HCT116 (cell line): ENCODE data around the gene CWC22. TPM values are rescaled to one million over a fixed set of nuclear protein-coding genes. Genes with fewer than 3 reads are reported as not detected.

Source experiments
- ATAC-seq: fragments of 200-7000 bp; cut with Tn5 transposase; 2 replicates; pipeline ENCODE4 v1.9.1; 2020; ENCODE audit warnings: mild to moderate bottlenecking, moderate library complexity
- BruUV-seq: library from RNA; stranded (reverse); fragments of 400-500 nt; replicated peaks from 2 replicates; lab custom pipeline; 2021; lab: Mats Ljungman, UMichigan
- CTCF ChIA-PET: fragments of 300-600 bp; sonication (Branson Sonifier 250); formaldehyde crosslinking; loops from one replicate; lab custom pipeline; 2021; ENCODE audit warnings: antibody characterized with exemption; lab: Charles Lee
- POLR2A ChIA-PET: fragments of 300-600, 350-600 bp; sonication (Branson Sonifier 250); formaldehyde crosslinking; loops from one replicate; lab custom pipeline; 2021; ENCODE audit warnings: antibody characterized with exemption; lab: Charles Lee
- RAD21 ChIA-PET, 2 experiments: fragments of 300-600 bp; sonication (Branson Sonifier 250); formaldehyde crosslinking; loops; one replicate each; lab custom pipeline; 2023; ENCODE audit warnings: low total read pairs in 2 of 2; ENCODE audit not compliant: uncharacterized antibody in 2 of 2, unreplicated experiment in 2 of 2, low non-redundant PET in 1 of 2; lab: Charles Lee
- DNase-seq: peaks from one replicate; pipeline ENCODE4 v3.0.0-alpha.2; 2010; ENCODE audit warnings: low read depth, low spot score
- H2AFZ ChIP-seq: fragments of 200-600 bp; shearing (Covaris generic), sonication (generic); 2 replicates; pipeline ENCODE4 v1.6.1; 2017; ENCODE audit warnings: low read depth, mixed run types, mixed read lengths, antibody characterized with exemption, low read length; ENCODE audit not compliant: poor library complexity, severe bottlenecking
- H3K27ac ChIP-seq: 2 replicates; pipeline ENCODE4 v1.5.1; 2012; ENCODE audit warnings: low read depth, low read length
- H3K27me3 ChIP-seq: fragments of 200-600 bp; sonication (generic); 2 replicates; pipeline ENCODE4 v1.6.1; 2016; ENCODE audit warnings: mixed run types, low read length, mixed read lengths; ENCODE audit not compliant: insufficient read depth
- H3K36me3 ChIP-seq, 2 experiments: fragments of 200-500 bp in 1 of 2; fragments of 200-600 bp in 1 of 2; sonication (Bioruptor generic) in 1 of 2; sonication (generic) in 1 of 2; 2 replicates each; pipeline versions ENCODE4 v1.5.1 to v1.6.1; 2014 to 2016; ENCODE audit warnings: low read length in 2 of 2, inconsistent platforms in 1 of 2, mixed read lengths in 1 of 2, mixed run types in 1 of 2; ENCODE audit not compliant: insufficient read depth in 2 of 2, control insufficient read depth in 1 of 2
- H3K4me1 ChIP-seq, 2 experiments: fragments of 200-600 bp in 1 of 2; sonication (generic) in 1 of 2; 2 replicates each; pipeline versions ENCODE4 v1.5.1 to v1.6.1; 2012 to 2017; ENCODE audit warnings: low read length in 2 of 2, inconsistent platforms in 1 of 2, mild to moderate bottlenecking in 1 of 2, mixed read lengths in 1 of 2, mixed run types in 1 of 2, moderate library complexity in 1 of 2; ENCODE audit not compliant: insufficient read depth in 2 of 2, control insufficient read depth in 1 of 2
- H3K4me2 ChIP-seq: fragments of 200-600 bp; sonication (generic); 2 replicates; pipeline ENCODE4 v1.6.1; 2017; ENCODE audit warnings: mixed run types, low read length, mixed read lengths
- H3K4me3 ChIP-seq, 2 experiments: fragments of 200-600 bp in 1 of 2; sonication (generic) in 1 of 2; replicated peaks in 1 of 2; 2 replicates each; pipeline ENCODE4 v1.5.1; 2011 to 2016; ENCODE audit warnings: low read length in 2 of 2, control low read depth in 1 of 2, low read depth in 1 of 2, mild to moderate bottlenecking in 1 of 2, mixed read lengths in 1 of 2, mixed run types in 1 of 2
- H3K79me2 ChIP-seq: fragments of 200-600 bp; sonication (generic); 2 replicates; pipeline ENCODE4 v1.6.1; 2017; ENCODE audit warnings: mild to moderate bottlenecking, mixed run types, low read length, moderate library complexity, mixed read lengths; ENCODE audit not compliant: insufficient read depth
- H3K9ac ChIP-seq: fragments of 200-600 bp; sonication (generic); 2 replicates; pipeline ENCODE4 v1.6.1; 2016; ENCODE audit warnings: low read length, mixed read lengths
- H3K9me2 ChIP-seq: fragments of 200-600 bp; sonication (generic), shearing (Covaris generic); 2 replicates; pipeline ENCODE4 v1.6.1; 2017; ENCODE audit warnings: mixed run types, mild to moderate bottlenecking, moderate library complexity; ENCODE audit not compliant: insufficient read depth
- H3K9me3 ChIP-seq, 2 experiments: fragments of 200-500 bp in 1 of 2; fragments of 200-600 bp in 1 of 2; sonication (Bioruptor generic) in 1 of 2; sonication (generic) in 1 of 2; 2 replicates each; pipeline ENCODE4 v1.6.1; 2014 to 2017; ENCODE audit warnings: low read length in 2 of 2, mixed read lengths in 2 of 2, inconsistent platforms in 1 of 2, low read depth in 1 of 2, mild to moderate bottlenecking in 1 of 2, mixed run types in 1 of 2, moderate library complexity in 1 of 2; ENCODE audit not compliant: control insufficient read depth in 1 of 2, insufficient read depth in 1 of 2
- H4K20me1 ChIP-seq: fragments of 200-600 bp; sonication (generic), shearing (Covaris generic); 2 replicates; pipeline ENCODE4 v1.6.1; 2017; ENCODE audit warnings: mixed run types, mild to moderate bottlenecking, moderate library complexity; ENCODE audit not compliant: insufficient read depth
- CBX3 ChIP-seq: IDR thresholded peaks from 2 replicates; pipeline ENCODE4 v1.6.1; 2012; ENCODE audit warnings: low read depth
- CEBPB ChIP-seq: IDR thresholded peaks from 2 replicates; pipeline ENCODE4 v1.6.1; 2012; ENCODE audit warnings: low read depth
- CTCF ChIP-seq, 3 experiments: fragments of 200-600 bp in 1 of 3; sonication (generic) in 1 of 3; IDR thresholded peaks in 2 of 3; conservative IDR thresholded peaks in 1 of 3; 2 replicates each; pipeline ENCODE4 v1.5.1; 2012 to 2017; ENCODE audit warnings: low read depth in 2 of 3, low read length in 2 of 3, antibody characterized with exemption in 1 of 3, borderline replicate concordance in 1 of 3, control low read depth in 1 of 3, mild to moderate bottlenecking in 1 of 3, mixed read lengths in 1 of 3, mixed run types in 1 of 3, moderate library complexity in 1 of 3; ENCODE audit not compliant: insufficient read depth in 1 of 3
- EGR1 ChIP-seq: IDR thresholded peaks from 2 replicates; pipeline ENCODE4 v1.6.1; 2012; ENCODE audit warnings: low read depth
- ELF1 ChIP-seq: IDR thresholded peaks from 2 replicates; pipeline ENCODE4 v1.6.1; 2012; ENCODE audit warnings: low read depth, borderline replicate concordance
- EZH2 ChIP-seq: fragments of 200-600 bp; sonication (generic); IDR thresholded peaks from 2 replicates; pipeline ENCODE4 v1.6.1; 2017; ENCODE audit warnings: antibody characterized with exemption, mixed run types
- FOSL1 ChIP-seq: IDR thresholded peaks from 2 replicates; pipeline ENCODE4 v1.6.1; 2012; ENCODE audit warnings: low read depth
- JUND ChIP-seq: IDR thresholded peaks from 2 replicates; pipeline ENCODE4 v1.6.1; 2012
- MAX ChIP-seq: IDR thresholded peaks from 2 replicates; pipeline ENCODE4 v1.6.1; 2012
- POLR2A ChIP-seq: IDR thresholded peaks from 2 replicates; pipeline ENCODE4 v1.7.0; 2011; ENCODE audit warnings: borderline replicate concordance; ENCODE audit not compliant: insufficient read depth, insufficient read length; ENCODE audit errors: extremely low read depth
- POLR2AphosphoS5 ChIP-seq: IDR thresholded peaks from 2 replicates; pipeline ENCODE4 v1.6.1; 2011; ENCODE audit warnings: mild to moderate bottlenecking, low read depth, low read length, moderate library complexity
- RAD21 ChIP-seq: IDR thresholded peaks from 2 replicates; pipeline ENCODE4 v1.6.1; 2012; ENCODE audit warnings: low read depth, mild to moderate bottlenecking
- SIN3A ChIP-seq: IDR thresholded peaks from 2 replicates; pipeline ENCODE4 v1.6.1; 2012; ENCODE audit warnings: low read depth
- SP1 ChIP-seq: IDR thresholded peaks from 2 replicates; pipeline ENCODE4 v1.6.1; 2012; ENCODE audit warnings: low read depth
- TCF7L2 ChIP-seq: IDR thresholded peaks from 2 replicates; pipeline ENCODE4 v1.7.0; 2011; ENCODE audit warnings: borderline replicate concordance, inconsistent platforms; ENCODE audit not compliant: insufficient read depth, insufficient read length; ENCODE audit errors: extremely low read depth
- YY1 ChIP-seq: IDR thresholded peaks from 2 replicates; pipeline ENCODE4 v1.6.1; 2011; ENCODE audit warnings: low read length, low read depth, moderate library complexity, mild to moderate bottlenecking; ENCODE audit not compliant: insufficient replicate concordance; ENCODE audit errors: extremely low read depth
- ZBTB33 ChIP-seq: IDR thresholded peaks from 2 replicates; pipeline ENCODE4 v1.6.1; 2011; ENCODE audit warnings: mild to moderate bottlenecking, low read length, moderate library complexity; ENCODE audit not compliant: insufficient replicate concordance; ENCODE audit errors: extremely low read depth
- ZFX ChIP-seq: fragments of 450-650 bp; IDR thresholded peaks from 2 replicates; pipeline ENCODE4 v1.6.1; 2017
- intact Hi-C: fragments of 100-400 bp; cut with micrococcal nuclease; formaldehyde crosslinking; loops from 2 replicates; pipeline ENCODE4 v1.10.0; 2022
- total RNA-seq: library from RNA; stranded (reverse); gene quantifications from one replicate; pipeline ENCODE4 v1.2.1, GENCODE V29; 2021; ENCODE audit not compliant: unreplicated experiment

Gene CWC22
- total RNA-seq, 1 experiment from 2014 or later, result 24.7 TPM

- Histone ChIP-seq H4K20me1 (no peaks in the 10 kb centered on the region), H3K79me2 (no peaks in the 10 kb centered on the region), H3K4me2 (no peak overlapping the region), H2AFZ (no peak overlapping the region), H3K36me3 (no peaks in the 10 kb centered on the region), H3K9me3 (no peaks in the 10 kb centered on the region), H3K4me3 (no peak overlapping the region), H3K9ac (no peak overlapping the region), H3K27ac (no peak overlapping the region), H3K27me3 (no peaks in the 10 kb centered on the region), H3K9me2 (no peaks in the 10 kb centered on the region), H3K4me1 (no peaks in the 10 kb centered on the region)
- ChIA-PET POLR2A (no interaction called here), RAD21 (no interaction called here), CTCF (no interaction called here)
- intact Hi-C loops, result no loop called here
- BruUV-seq, result no TSS peak
- TF ChIP-seq FOSL1, result no peak
- TF ChIP-seq POLR2AphosphoS5, result no peak
- TF ChIP-seq CEBPB, result no peak
- no peak for TF ChIP-seq ZFX
- TF ChIP-seq SP1, result no peak
- TF ChIP-seq EZH2, result no peak
- TF ChIP-seq RAD21, result no peak
- TF ChIP-seq TCF7L2, result no peak
- no peak for TF ChIP-seq ZBTB33
- TF ChIP-seq CBX3, result no peak
- TF ChIP-seq JUND, result no peak
- no peak for TF ChIP-seq YY1
- no peak for TF ChIP-seq EGR1
- TF ChIP-seq MAX, result no peak
- TF ChIP-seq CTCF (IDR thresholded peaks at IDR 0.05 in 2 of 3, conservative IDR thresholded peaks at IDR 0.05 in 1 of 3; ENCODE audit: borderline replicate concordance in 1 of 3, insufficient read depth in 1 of 3, low read depth in 2 of 3, low read length in 2 of 3), result no peak
- TF ChIP-seq ELF1, result no peak
- no peak for TF ChIP-seq SIN3A
- TF ChIP-seq POLR2A, result no peak
- DNase-seq, result no peak
- ATAC-seq, result no peak
Observed at GRCh38 chr2:179909845-179910734, 97.0 kb downstream of the CWC22 start.
